IMR-90 (cell line): ENCODE measurements around the gene IGF2R. TPM values are rescaled to one million over a fixed set of nuclear protein-coding genes. Genes with fewer than 3 reads are reported as not detected.

Experiments used
- ATAC-seq: fragments of 200-7000 bp; cut with Tn5 transposase; 2 replicates; pipeline ENCODE4 v1.9.1; 2020; ENCODE audit warnings: low read depth, mild to moderate bottlenecking, moderate library complexity
- BruUV-seq: library from RNA; stranded (reverse); fragments of 400-500 nt; replicated peaks from 2 replicates; lab custom pipeline; 2021; lab: Mats Ljungman, UMichigan
- CTCF ChIA-PET: fragments of 300-600 bp; formaldehyde crosslinking; extraction: SDS; loops from one replicate; lab custom pipeline; 2021; ENCODE audit warnings: antibody characterized with exemption; lab: Yijun Ruan, JAX
- POLR2A ChIA-PET: fragments of 300-600 bp; sonication (Branson Sonifier 250); formaldehyde crosslinking; loops from one replicate; lab custom pipeline; 2022; ENCODE audit warnings: antibody characterized with exemption; ENCODE audit not compliant: unreplicated experiment; lab: Charles Lee
- DNase-seq: peaks from one replicate; pipeline ENCODE4 v3.0.0; 2013
- H2AFZ ChIP-seq: replicated peaks from 2 replicates; pipeline ENCODE3; 2013; ENCODE audit warnings: low read length, mild to moderate bottlenecking; ENCODE audit not compliant: poor library complexity
- H2AK5ac ChIP-seq: 2 replicates; pipeline ENCODE4 v1.6.1; 2013; ENCODE audit warnings: low read depth, low read length, inconsistent platforms
- H2AK9ac ChIP-seq: replicated peaks from 2 replicates; pipeline ENCODE3; 2013; ENCODE audit warnings: mild to moderate bottlenecking, low read depth, low read length, moderate library complexity; ENCODE audit not compliant: poor library complexity
- H2BK120ac ChIP-seq: 2 replicates; pipeline ENCODE4 v1.6.1; 2013; ENCODE audit warnings: low read depth, low read length, inconsistent platforms
- H2BK15ac ChIP-seq: 3 replicates; pipeline ENCODE4 v1.6.1; 2013; ENCODE audit warnings: low read depth, low read length, inconsistent platforms
- H2BK20ac ChIP-seq: 2 replicates; pipeline ENCODE4 v1.6.1; 2013; ENCODE audit warnings: low read depth, mild to moderate bottlenecking, inconsistent platforms, low read length, moderate library complexity
- H2BK5ac ChIP-seq: 2 replicates; pipeline ENCODE4 v1.6.1; 2013; ENCODE audit warnings: mild to moderate bottlenecking, low read depth, low read length, inconsistent platforms; ENCODE audit not compliant: poor library complexity, severe bottlenecking
- H3K14ac ChIP-seq: replicated peaks from 2 replicates; pipeline ENCODE4 v1.6.1; 2013; ENCODE audit warnings: low read depth, low read length, inconsistent platforms
- H3K18ac ChIP-seq: 2 replicates; pipeline ENCODE4 v1.6.1; 2013; ENCODE audit warnings: low read depth, low read length, control low read depth
- H3K23ac ChIP-seq: 2 replicates; pipeline ENCODE4 v1.6.1; 2013; ENCODE audit warnings: low read depth, low read length, inconsistent platforms
- H3K27ac ChIP-seq: 2 replicates; pipeline ENCODE4 v1.5.1; 2013; ENCODE audit warnings: mild to moderate bottlenecking, control low read depth, low read length; ENCODE audit not compliant: insufficient read depth
- H3K27me3 ChIP-seq: 2 replicates; pipeline ENCODE4 v1.6.1; 2013; ENCODE audit warnings: low read length; ENCODE audit not compliant: control insufficient read depth, insufficient read depth
- H3K36me3 ChIP-seq: 2 replicates; pipeline ENCODE4 v1.6.1; 2013; ENCODE audit warnings: low read length, mixed read lengths; ENCODE audit not compliant: control insufficient read depth, insufficient read depth
- H3K4ac ChIP-seq: 2 replicates; pipeline ENCODE4 v1.6.1; 2013; ENCODE audit warnings: low read depth, low read length, inconsistent platforms
- H3K4me1 ChIP-seq: 2 replicates; pipeline ENCODE4 v1.6.1; 2013; ENCODE audit warnings: low read length, mixed read lengths; ENCODE audit not compliant: control insufficient read depth, insufficient read depth
- H3K4me2 ChIP-seq: 2 replicates; pipeline ENCODE4 v1.6.1; 2013; ENCODE audit warnings: low read depth, mild to moderate bottlenecking, control low read depth, low read length, moderate library complexity
- H3K4me3 ChIP-seq: 2 replicates; pipeline ENCODE4 v1.5.1; 2013; ENCODE audit warnings: low read depth, mild to moderate bottlenecking, control low read depth, low read length, moderate library complexity; ENCODE audit not compliant: insufficient read depth
- H3K56ac ChIP-seq: 2 replicates; pipeline ENCODE4 v1.6.1; 2013; ENCODE audit warnings: low read length, inconsistent platforms; ENCODE audit not compliant: insufficient read depth; ENCODE audit errors: extremely low read depth
- H3K79me1 ChIP-seq, 2 experiments: 2 replicates each; pipeline ENCODE4 v1.6.1; 2013; ENCODE audit warnings: low read length in 2 of 2, inconsistent platforms in 1 of 2, low read depth in 1 of 2
- H3K9ac ChIP-seq: 2 replicates; pipeline ENCODE4 v1.6.1; 2013; ENCODE audit warnings: low read depth, low read length, control low read depth
- H3K9me1 ChIP-seq: 2 replicates; pipeline ENCODE4 v1.6.1; 2013; ENCODE audit warnings: low read length, inconsistent platforms; ENCODE audit not compliant: insufficient read depth
- H3K9me3 ChIP-seq: 2 replicates; pipeline ENCODE4 v1.6.1; 2013; ENCODE audit warnings: low read length; ENCODE audit not compliant: control insufficient read depth, insufficient read depth
- H4K20me1 ChIP-seq: 2 replicates; pipeline ENCODE4 v1.6.1; 2013; ENCODE audit warnings: low read length, inconsistent platforms; ENCODE audit not compliant: insufficient read depth
- H4K5ac ChIP-seq: 2 replicates; pipeline ENCODE4 v1.6.1; 2013; ENCODE audit warnings: mild to moderate bottlenecking, low read depth, low read length, control low read depth
- H4K8ac ChIP-seq, 2 experiments: 2 replicates each; pipeline ENCODE4 v1.6.1; 2013; ENCODE audit warnings: low read depth in 2 of 2, low read length in 2 of 2, control low read depth in 1 of 2, inconsistent platforms in 1 of 2
- H4K91ac ChIP-seq: 2 replicates; pipeline ENCODE4 v1.6.1; 2013; ENCODE audit warnings: low read depth, low read length, inconsistent platforms; ENCODE audit not compliant: insufficient read depth
- CEBPB ChIP-seq: IDR thresholded peaks from 2 replicates; pipeline ENCODE4 v1.6.1; 2012; ENCODE audit warnings: low read depth, low read length, improper control_type of control experiment
- CHD1 ChIP-seq: IDR thresholded peaks from 2 replicates; pipeline ENCODE4 v1.6.1; 2012; ENCODE audit warnings: low read depth, low read length, improper control_type of control experiment
- FOS ChIP-seq: fragments of 150-350 bp; IDR thresholded peaks from 2 replicates; pipeline ENCODE4 v1.6.1; 2016; ENCODE audit warnings: low read depth, low read length
- MAFK ChIP-seq: IDR thresholded peaks from 2 replicates; pipeline ENCODE4 v1.6.1; 2012; ENCODE audit warnings: low read depth, low read length, improper control_type of control experiment
- MXI1 ChIP-seq: IDR thresholded peaks from 2 replicates; pipeline ENCODE4 v1.6.1; 2012; ENCODE audit warnings: low read depth, mild to moderate bottlenecking, low read length, moderate library complexity, borderline replicate concordance
- NFE2L2 ChIP-seq: fragments of 150-350 bp; IDR thresholded peaks from 2 replicates; pipeline ENCODE4 v1.6.1; 2016; ENCODE audit warnings: low read depth, mild to moderate bottlenecking, low read length
- RAD21 ChIP-seq: IDR thresholded peaks from 2 replicates; pipeline ENCODE4 v1.6.1; 2012; ENCODE audit warnings: low read length, improper control_type of control experiment
- RCOR1 ChIP-seq: IDR thresholded peaks from 2 replicates; pipeline ENCODE4 v1.6.1; 2012; ENCODE audit warnings: mild to moderate bottlenecking, low read length, improper control_type of control experiment; ENCODE audit not compliant: insufficient replicate concordance
- RFX5 ChIP-seq: IDR thresholded peaks from 2 replicates; pipeline ENCODE4 v1.8.0; 2012; ENCODE audit warnings: low read depth, mild to moderate bottlenecking, low read length, moderate library complexity
- SMC3 ChIP-seq: fragments of 150-350 bp; IDR thresholded peaks from 2 replicates; pipeline ENCODE4 v1.6.1; 2016; ENCODE audit warnings: low read depth, mild to moderate bottlenecking, antibody characterized with exemption, low read length, moderate library complexity
- WGBS, 2 experiments: methylation state at CpG; one replicate each; pipeline versions ENCODE4 v1.1.5 to v1.1.7; 2013; ENCODE audit warnings: missing lambda C conversion rate in 2 of 2; ENCODE audit not compliant: insufficient read length in 1 of 2; ENCODE audit errors: extremely low coverage in 2 of 2; 5-methylcytosine and 5-hydroxymethylcytosine counted together
- dilution Hi-C: fragments of 300-500 bp; cut with HindIII; formaldehyde crosslinking; loops from one replicate; pipeline ENCODE4 v1.14.3; 2018; ENCODE audit warnings: low sequenced_read_pairs; ENCODE audit not compliant: unreplicated experiment
- in situ Hi-C: fragments of 300-500 bp; cut with MboI; formaldehyde crosslinking; loops from 3 replicates; pipeline ENCODE4 v1.14.3; 2019; ENCODE audit warnings: low sequenced_read_pairs, inconsistent platforms, mixed read lengths
- intact Hi-C: fragments of 100-400 bp; cut with micrococcal nuclease; formaldehyde crosslinking; loops from 2 replicates; pipeline ENCODE4 v1.10.0; 2022
- polyA plus RNA-seq, 3 experiments: library from polyadenylated mRNA; depleted of rRNA; stranded (reverse); fragments of >200 nt; gene quantifications; 2 replicates each; pipeline ENCODE4 v1.2.3, GENCODE V29; 2012; ENCODE audit warnings: low replicate concordance in 1 of 3
- total RNA-seq: library from RNA; depleted of rRNA; stranded (reverse); fragments of >200 nt; gene quantifications from 2 replicates; pipeline ENCODE4 v1.2.3, GENCODE V29; 2012
- TF ChIP-seq, protein P1 (sequence below): conservative IDR thresholded peaks from 2 replicates; pipeline ENCODE4 v1.5.1; 2012; ENCODE audit warnings: mild to moderate bottlenecking, low read depth, low read length, improper control_type of control experiment
- TF ChIP-seq, protein P2 (sequence below): fragments of 150-350 bp; IDR thresholded peaks from 2 replicates; pipeline ENCODE4 v1.6.1; 2016; ENCODE audit warnings: low read depth, mild to moderate bottlenecking, low read length, moderate library complexity, borderline replicate concordance
- TF ChIP-seq, protein P3 (sequence below): fragments of 150-350 bp; IDR thresholded peaks from 2 replicates; pipeline ENCODE4 v1.6.1; 2017; ENCODE audit warnings: mild to moderate bottlenecking, antibody characterized with exemption, low read length, low read depth

Gene IGF2R
- total and polyA plus RNA-seq, 2 of the 4 experiments (the other 2 are of a cell fraction): 33.2 to 41.4 TPM

DNA sequence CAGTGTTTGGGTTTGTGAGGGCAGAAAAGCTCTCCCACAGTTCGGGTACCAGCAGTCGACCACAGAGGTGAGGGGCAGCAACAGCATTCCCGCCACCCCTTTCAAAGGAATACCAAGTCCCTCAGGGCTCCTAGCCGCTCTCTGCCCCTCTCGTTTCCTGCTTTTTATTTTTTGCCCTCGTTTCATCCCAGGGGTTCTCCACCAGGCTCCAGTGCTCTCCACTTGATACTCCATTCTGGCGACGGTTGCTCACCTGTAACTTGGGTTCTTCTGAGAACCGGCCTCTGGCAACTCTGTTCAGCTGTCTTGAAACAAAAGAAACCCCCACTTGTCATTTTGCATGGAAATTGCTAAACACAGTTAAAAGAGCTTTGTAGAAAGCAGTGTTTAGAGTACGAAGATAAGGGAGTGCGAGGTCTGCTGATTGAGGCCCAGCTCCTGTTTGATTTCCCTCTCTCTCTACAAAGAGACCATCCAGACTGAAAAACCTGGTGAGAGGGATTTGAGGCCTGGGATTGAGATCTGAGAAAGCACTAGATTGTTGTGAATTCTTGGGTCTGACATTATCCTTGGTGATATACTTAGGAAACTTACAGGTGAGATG is 28.7 kb downstream of the IGF2R start:
- TF ChIP-seq, protein P1, sequence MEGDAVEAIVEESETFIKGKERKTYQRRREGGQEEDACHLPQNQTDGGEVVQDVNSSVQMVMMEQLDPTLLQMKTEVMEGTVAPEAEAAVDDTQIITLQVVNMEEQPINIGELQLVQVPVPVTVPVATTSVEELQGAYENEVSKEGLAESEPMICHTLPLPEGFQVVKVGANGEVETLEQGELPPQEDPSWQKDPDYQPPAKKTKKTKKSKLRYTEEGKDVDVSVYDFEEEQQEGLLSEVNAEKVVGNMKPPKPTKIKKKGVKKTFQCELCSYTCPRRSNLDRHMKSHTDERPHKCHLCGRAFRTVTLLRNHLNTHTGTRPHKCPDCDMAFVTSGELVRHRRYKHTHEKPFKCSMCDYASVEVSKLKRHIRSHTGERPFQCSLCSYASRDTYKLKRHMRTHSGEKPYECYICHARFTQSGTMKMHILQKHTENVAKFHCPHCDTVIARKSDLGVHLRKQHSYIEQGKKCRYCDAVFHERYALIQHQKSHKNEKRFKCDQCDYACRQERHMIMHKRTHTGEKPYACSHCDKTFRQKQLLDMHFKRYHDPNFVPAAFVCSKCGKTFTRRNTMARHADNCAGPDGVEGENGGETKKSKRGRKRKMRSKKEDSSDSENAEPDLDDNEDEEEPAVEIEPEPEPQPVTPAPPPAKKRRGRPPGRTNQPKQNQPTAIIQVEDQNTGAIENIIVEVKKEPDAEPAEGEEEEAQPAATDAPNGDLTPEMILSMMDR: no peak
- TF ChIP-seq MXI1: no peak
- TF ChIP-seq, protein P2, sequence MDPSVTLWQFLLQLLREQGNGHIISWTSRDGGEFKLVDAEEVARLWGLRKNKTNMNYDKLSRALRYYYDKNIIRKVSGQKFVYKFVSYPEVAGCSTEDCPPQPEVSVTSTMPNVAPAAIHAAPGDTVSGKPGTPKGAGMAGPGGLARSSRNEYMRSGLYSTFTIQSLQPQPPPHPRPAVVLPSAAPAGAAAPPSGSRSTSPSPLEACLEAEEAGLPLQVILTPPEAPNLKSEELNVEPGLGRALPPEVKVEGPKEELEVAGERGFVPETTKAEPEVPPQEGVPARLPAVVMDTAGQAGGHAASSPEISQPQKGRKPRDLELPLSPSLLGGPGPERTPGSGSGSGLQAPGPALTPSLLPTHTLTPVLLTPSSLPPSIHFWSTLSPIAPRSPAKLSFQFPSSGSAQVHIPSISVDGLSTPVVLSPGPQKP: no peak
- TF ChIP-seq SMC3: no peak
- TF ChIP-seq RCOR1: no peak
- no peak for TF ChIP-seq FOS
- TF ChIP-seq CHD1: no peak
- TF ChIP-seq RAD21: no peak
- no peak for TF ChIP-seq MAFK
- TF ChIP-seq, protein P3, sequence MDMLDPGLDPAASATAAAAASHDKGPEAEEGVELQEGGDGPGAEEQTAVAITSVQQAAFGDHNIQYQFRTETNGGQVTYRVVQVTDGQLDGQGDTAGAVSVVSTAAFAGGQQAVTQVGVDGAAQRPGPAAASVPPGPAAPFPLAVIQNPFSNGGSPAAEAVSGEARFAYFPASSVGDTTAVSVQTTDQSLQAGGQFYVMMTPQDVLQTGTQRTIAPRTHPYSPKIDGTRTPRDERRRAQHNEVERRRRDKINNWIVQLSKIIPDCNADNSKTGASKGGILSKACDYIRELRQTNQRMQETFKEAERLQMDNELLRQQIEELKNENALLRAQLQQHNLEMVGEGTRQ: no peak
- TF ChIP-seq RFX5: no peak
- no peak for TF ChIP-seq CEBPB
- TF ChIP-seq NFE2L2: no peak
- BruUV-seq: no TSS peak
- Histone ChIP-seq H3K4me2 (no peak overlapping the region), H3K56ac (no peak overlapping the region), H4K20me1 (peaks cover 48% of the 10 kb centered on the region), H3K4me1 (no peaks in the 10 kb centered on the region; the same call in 1 of the 2 replicates), H4K91ac (no peak overlapping the region), H2AK9ac (no peak overlapping the region), H2BK120ac (no peak overlapping the region), H3K79me1 (peaks cover 28 to 63% of the 10 kb centered on the region in 2 experiments), H2AFZ (no peak overlapping the region), H3K36me3 (peaks cover 9% of the 10 kb centered on the region; the same call in 1 of the 2 replicates), H3K4me3 (no peak overlapping the region), H2BK20ac (no peak overlapping the region), H3K23ac (no peak overlapping the region), H2AK5ac (no peak overlapping the region), H2BK5ac (no peak overlapping the region), H4K5ac (no peak overlapping the region), H3K9me1 (peaks cover 9% of the 10 kb centered on the region; the same call in 1 of the 2 replicates), H3K9ac (no peak overlapping the region), H3K27me3 (no peaks in the 10 kb centered on the region), H3K9me3 (no peaks in the 10 kb centered on the region), H2BK15ac (no peak overlapping the region), H4K8ac (no peak overlapping the region), H3K18ac (no peak overlapping the region), H3K14ac (no peak overlapping the region), H3K4ac (no peak overlapping the region), H3K27ac (no peak overlapping the region)
- ATAC-seq: no peak
- CTCF ChIA-PET: no interaction called here
- dilution Hi-C loops: no loop called here
- in situ Hi-C loops: no loop called here
- POLR2A ChIA-PET: no interaction called here
- intact Hi-C loops: no loop called here
- WGBS, 2 experiments: 83% methylated on average over 1 of the region's 11 CpGs; no CpG with 5 or more reads in 1 of the 2 experiments
- no peak for DNase-seq
